Kidney (tissue), 14 donors: ENCODE data around the gene MRPS2. TPM values are rescaled to one million over a fixed set of nuclear protein-coding genes. Genes with fewer than 3 reads are reported as not detected.

Experiments used
- DNase-seq, 5 donors: peaks; one replicate each; pipeline ENCODE4 v3.0.0-alpha.2; 2013 to 2020
- FAIRE-seq: peaks from 2 replicates; lab custom pipeline; 2012; peaks lifted over from hg19 to GRCh38; lab: Jason Lieb, UNC
- H3K27ac ChIP-seq, 2 donors: one replicate each; pipeline ENCODE4 v1.7.0; 2013; ENCODE audit warnings: low read depth in 2 of 2, low read length in 2 of 2, inconsistent platforms in 1 of 2
- H3K27me3 ChIP-seq: one replicate; pipeline ENCODE4 v1.7.1; 2013; ENCODE audit warnings: low read length, inconsistent platforms; ENCODE audit not compliant: control insufficient read depth, insufficient read depth
- H3K36me3 ChIP-seq, 3 donors: one replicate each; pipeline versions ENCODE4 v1.7.0 to v1.7.1; 2013; ENCODE audit warnings: low read length in 3 of 3, control low read depth in 1 of 3, inconsistent platforms in 1 of 3; ENCODE audit not compliant: insufficient read depth in 3 of 3, control insufficient read depth in 2 of 3
- H3K4me1 ChIP-seq, 3 donors: one replicate each; pipeline versions ENCODE4 v1.7.0 to v1.7.1; 2013; ENCODE audit warnings: low read length in 3 of 3, inconsistent platforms in 1 of 3, low read depth in 1 of 3; ENCODE audit not compliant: control insufficient read depth in 2 of 3, insufficient read depth in 2 of 3
- H3K4me3 ChIP-seq, 3 donors: one replicate each; pipeline versions ENCODE4 v1.7.0 to v1.8.1; 2013; ENCODE audit warnings: low read length in 3 of 3, control low read depth in 1 of 3, inconsistent platforms in 1 of 3
- H3K9ac ChIP-seq, 3 donors: one replicate each; pipeline versions ENCODE4 v1.7.0 to v1.7.1; 2013; ENCODE audit warnings: low read length in 3 of 3, control low read depth in 1 of 3, inconsistent platforms in 1 of 3
- H3K9me3 ChIP-seq, 3 donors: one replicate each; pipeline versions ENCODE4 v1.7.0 to v1.7.1; 2013; ENCODE audit warnings: low read length in 3 of 3, control low read depth in 1 of 3, inconsistent platforms in 1 of 3; ENCODE audit not compliant: control insufficient read depth in 2 of 3, insufficient read depth in 1 of 3
- CTCF ChIP-seq: IDR thresholded peaks from 3 replicates; pipeline ENCODE4 v1.5.1; 2012; ENCODE audit warnings: mild to moderate bottlenecking, moderate library complexity, borderline replicate concordance; ENCODE audit not compliant: insufficient read depth; ENCODE audit errors: extremely low read depth
- intact Hi-C: fragments of 100-400 bp; cut with DNase I; formaldehyde crosslinking; loops from one replicate; pipeline ENCODE4 v1.11.1; 2022
- polyA plus RNA-seq: library from polyadenylated mRNA; stranded (reverse); fragments of 350-450 nt; fragmentation: Illumina TruSeq; extraction: RNeasy Lipid Tissue Mini Kit (QIAGEN cat#74804); gene quantifications from one replicate; pipeline ENCODE4 v1.2.3, GENCODE V29; 2014; ENCODE audit warnings: low read depth, low replicate concordance; ENCODE audit not compliant: insufficient read depth
- total RNA-seq: library from RNA; stranded (reverse); fragmentation: NEBNext Ultra II Directional; extraction: Animal tissue kit (Norgen Biotek cat#: 25700); gene quantifications from one replicate; pipeline ENCODE4 v1.2.1, GENCODE V29; 2021
- donor health status: control.
- donor health status: control.
- donor health status: control.
- donor health status: control.
- donor health status: control.
- donor health status: DM: yes; HTN: yes; CAD: no.
- donor health status: Normal renal cell carcinoma (clear cell type).

Gene MRPS2
- total and polyA plus RNA-seq, 2 donors from 2014 or later = 29.1 to 92.7 TPM

- DNase-seq (peak in 2 of 5 donors; percentile 44 to 65), FAIRE-seq (no peak)
- Histone ChIP-seq H3K4me3 (no peak overlapping the region), H3K27ac (no peak overlapping the region), H3K9ac (no peak overlapping the region), H3K27me3 (no peaks in the 10 kb centered on the region), H3K4me1 (no peaks in the 10 kb centered on the region), H3K36me3 (peaks cover 0 to 12% (median 12%) of the 10 kb centered on the region in 3 donors), H3K9me3 (peaks cover 0 to 3% (median 0%) of the 10 kb centered on the region in 3 donors)
- no peak for TF ChIP-seq CTCF
- intact Hi-C loops = no loop called here
Observed at GRCh38 chr9:135507104-135508035, 6.9 kb downstream of the MRPS2 start.

GRCh38 chr9:135508211-135508820 lies 7.8 kb downstream of the MRPS2 start:
- H3K27me3 ChIP-seq = no peaks in the 10 kb centered on the region
- peaks cover 0 to 12% (median 8%) of the 10 kb centered on the region in 3 donors for H3K36me3 ChIP-seq
- intact Hi-C loops = no loop called here
- no peak for TF ChIP-seq CTCF
- H3K4me1 ChIP-seq = no peaks in the 10 kb centered on the region
- DNase-seq (peak in 1 of 5 donors; percentile 16), FAIRE-seq (no peak)
- no peak overlapping the region for H3K4me3 ChIP-seq
- H3K9ac ChIP-seq = no peak overlapping the region
- H3K27ac ChIP-seq = no peak overlapping the region
- H3K9me3 ChIP-seq = peaks cover 0 to 3% (median 0%) of the 10 kb centered on the region in 3 donors

GRCh38 chr9:135509458-135509857 lies 9.0 kb downstream of the MRPS2 start:
- no peaks in the 10 kb centered on the region for H3K4me1 ChIP-seq
- no peak overlapping the region for H3K27ac ChIP-seq
- H3K4me3 ChIP-seq = no peak overlapping the region
- H3K9ac ChIP-seq = no peak overlapping the region
- H3K9me3 ChIP-seq = peaks cover 0 to 3% (median 0%) of the 10 kb centered on the region in 3 donors
- intact Hi-C loops = no loop called here
- TF ChIP-seq CTCF = no peak
- no peaks in the 10 kb centered on the region for H3K27me3 ChIP-seq
- DNase-seq (no peak), FAIRE-seq (no peak)
- peaks cover 0 to 1% (median 0%) of the 10 kb centered on the region in 3 donors for H3K36me3 ChIP-seq
